Measurements from ENCODE around the gene USP48. TPM values are rescaled to one million over a fixed set of nuclear protein-coding genes. Genes with fewer than 3 reads are reported as not detected.

The USP48 gene
- total and polyA plus RNA-seq, 10 of the 15 experiments (the other 5 are each of a cell fraction or from before 2014, with no cell fraction given) = 21.2 to 115 (median 75.5) TPM

- RAD21 ChIA-PET (ENCODE audit: unreplicated experiment) = no interaction called here
- CTCF ChIA-PET = interaction anchor here (0.6 to 0.9 kb wide), 2 partner anchors 199 to 276 kb away, joined by 4 read pairs; no protein-coding TSS in a partner anchor
- Histone ChIP-seq H3K79me2 (ENCODE audit: control insufficient read depth, insufficient read depth, low read length) (no peaks in the 10 kb centered on the region), H3K4me3 (no peak overlapping the region), H3K4me1 (ENCODE audit: control insufficient read depth, insufficient read depth, low read length) (no peaks in the 10 kb centered on the region), H3K36me3 (ENCODE audit: control insufficient read depth in 2 of 2, insufficient read depth in 2 of 2, low read length in 1 of 2) (peaks cover 12 to 41% of the 10 kb centered on the region in 2 experiments), H4K20me1 (ENCODE audit: control insufficient read depth, insufficient read depth) (no peaks in the 10 kb centered on the region), H2AFZ (ENCODE audit: control insufficient read depth, low read depth, low read length) (no peak overlapping the region), H3K4me2 (ENCODE audit: control insufficient read depth, insufficient read depth) (no peak overlapping the region), H3K27ac (ENCODE audit: control insufficient read depth, insufficient read depth) (no peak overlapping the region), H3K9ac (ENCODE audit: control insufficient read depth, insufficient read depth, low read length) (no peak overlapping the region), H3K9me3 (replicated peaks; ENCODE audit: control insufficient read depth, insufficient read depth, low read length) (no peaks in the 10 kb centered on the region), H3K27me3 (replicated peaks in 1 of 2; ENCODE audit: control insufficient read depth in 2 of 2, insufficient read depth in 2 of 2, low read length in 1 of 2) (no peaks in the 10 kb centered on the region)
- DNase-seq (ENCODE audit: low read depth, low spot score) (no peak), ATAC-seq (no peak), FAIRE-seq (no peak)
- WGBS (ENCODE audit: insufficient coverage, insufficient replicate concordance, low lambda C conversion rate, missing lambda C conversion rate) = 41% methylated on average over 2 of the region's 2 CpGs
- TF ChIP-seq CEBPB (IDR thresholded peaks at IDR 0.05; ENCODE audit: borderline replicate concordance in 1 of 2, low read depth in 2 of 2, low read length in 2 of 2) (no peak), ZNF592 (IDR thresholded peaks at IDR 0.05) (no peak), SREBF2 (IDR thresholded peaks at IDR 0.05; ENCODE audit: low read length) (no peak), SP1 (IDR thresholded peaks at IDR 0.05; ENCODE audit: low read depth, low read length) (no peak), MEF2B (IDR thresholded peaks at IDR 0.05; ENCODE audit: partially characterized antibody, poor library complexity, severe bottlenecking) (no peak), E4F1 (IDR thresholded peaks at IDR 0.05; ENCODE audit: borderline replicate concordance, partially characterized antibody) (no peak), SUZ12 (IDR thresholded peaks at IDR 0.05; ENCODE audit: unreplicated experiment) (no peak), RBBP5 (conservative IDR thresholded peaks at IDR 0.05) (no peak)
- SMC1A ChIA-PET (ENCODE audit: uncharacterized antibody, unreplicated experiment) = interaction anchor here (1.2 kb wide), 1 partner anchor 28 kb away, joined by 5 read pairs; no protein-coding TSS in a partner anchor
- BruUV-seq (replicated peaks) = no TSS peak
- in situ Hi-C loops (cut with MboI) (no loop called here), intact Hi-C loops (cut with micrococcal nuclease; ENCODE audit: unreplicated experiment) (no loop called here)
- POLR2A ChIA-PET = no interaction called here
Observed at GRCh38 chr1:21687081-21687529, 95.8 kb downstream of the USP48 start.

All from GM12878 (cell line).